OCI-LY1 (cell line): ENCODE results near the gene PTPRR.

ENCODE experiments used
- EZH2 ChIP-seq: fragments of 200-600 bp; sonication (generic), shearing (Covaris generic); IDR thresholded peaks from 2 replicates; pipeline ENCODE4 v1.8.0; 2017; ENCODE audit warnings: borderline replicate concordance, mixed run types, mild to moderate bottlenecking, antibody characterized with exemption, low read length, moderate library complexity, mixed read lengths
- TF ChIP-seq, protein P1 (sequence below): fragments of 200-600 bp; sonication (generic), shearing (Covaris generic); IDR thresholded peaks from 2 replicates; pipeline ENCODE4 v1.5.1; 2017; ENCODE audit warnings: mild to moderate bottlenecking, antibody characterized with exemption, low read length, moderate library complexity, mixed read lengths

DNA sequence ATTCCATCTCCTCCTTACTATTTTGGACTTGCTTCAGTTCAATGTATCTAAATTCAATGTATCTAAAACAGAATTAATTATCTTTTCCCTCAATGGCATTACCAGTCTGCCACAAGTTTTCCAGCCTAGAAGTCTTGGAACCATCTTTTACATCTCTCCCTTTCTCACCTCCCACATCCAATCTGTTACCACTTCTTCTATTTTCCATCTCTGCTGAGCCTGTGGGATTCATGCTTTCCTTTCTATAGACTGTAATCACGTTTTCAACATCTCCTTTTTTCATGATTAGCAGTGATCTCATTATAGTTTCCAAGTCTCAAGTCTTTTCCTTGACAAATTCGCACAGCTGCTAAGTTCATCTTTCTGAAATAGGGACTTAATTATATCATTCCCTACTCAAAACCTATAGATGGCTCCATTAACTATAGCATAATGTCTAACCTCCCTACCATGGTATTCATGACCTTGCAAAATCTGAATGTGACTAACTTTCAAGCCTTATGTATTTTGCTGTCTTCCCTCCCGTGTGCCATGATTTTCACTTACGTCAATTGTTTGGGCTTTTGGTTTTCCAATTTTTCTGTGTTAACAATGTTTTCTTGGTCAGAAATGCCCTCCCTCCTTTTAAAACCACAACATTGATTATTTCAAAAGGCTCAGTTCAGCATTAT, 262.8 kb downstream of the PTPRR start:
- TF ChIP-seq, protein P1, sequence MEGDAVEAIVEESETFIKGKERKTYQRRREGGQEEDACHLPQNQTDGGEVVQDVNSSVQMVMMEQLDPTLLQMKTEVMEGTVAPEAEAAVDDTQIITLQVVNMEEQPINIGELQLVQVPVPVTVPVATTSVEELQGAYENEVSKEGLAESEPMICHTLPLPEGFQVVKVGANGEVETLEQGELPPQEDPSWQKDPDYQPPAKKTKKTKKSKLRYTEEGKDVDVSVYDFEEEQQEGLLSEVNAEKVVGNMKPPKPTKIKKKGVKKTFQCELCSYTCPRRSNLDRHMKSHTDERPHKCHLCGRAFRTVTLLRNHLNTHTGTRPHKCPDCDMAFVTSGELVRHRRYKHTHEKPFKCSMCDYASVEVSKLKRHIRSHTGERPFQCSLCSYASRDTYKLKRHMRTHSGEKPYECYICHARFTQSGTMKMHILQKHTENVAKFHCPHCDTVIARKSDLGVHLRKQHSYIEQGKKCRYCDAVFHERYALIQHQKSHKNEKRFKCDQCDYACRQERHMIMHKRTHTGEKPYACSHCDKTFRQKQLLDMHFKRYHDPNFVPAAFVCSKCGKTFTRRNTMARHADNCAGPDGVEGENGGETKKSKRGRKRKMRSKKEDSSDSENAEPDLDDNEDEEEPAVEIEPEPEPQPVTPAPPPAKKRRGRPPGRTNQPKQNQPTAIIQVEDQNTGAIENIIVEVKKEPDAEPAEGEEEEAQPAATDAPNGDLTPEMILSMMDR, result no peak
- no peak for TF ChIP-seq EZH2
